ENCODE measurements around the gene LALBA.
"Not testable (repeated sequence)": the region's sequence is repeated elsewhere in the genome, so short reads cannot be mapped to it uniquely, and the experiment has no call there.

Gene LALBA

DNA sequence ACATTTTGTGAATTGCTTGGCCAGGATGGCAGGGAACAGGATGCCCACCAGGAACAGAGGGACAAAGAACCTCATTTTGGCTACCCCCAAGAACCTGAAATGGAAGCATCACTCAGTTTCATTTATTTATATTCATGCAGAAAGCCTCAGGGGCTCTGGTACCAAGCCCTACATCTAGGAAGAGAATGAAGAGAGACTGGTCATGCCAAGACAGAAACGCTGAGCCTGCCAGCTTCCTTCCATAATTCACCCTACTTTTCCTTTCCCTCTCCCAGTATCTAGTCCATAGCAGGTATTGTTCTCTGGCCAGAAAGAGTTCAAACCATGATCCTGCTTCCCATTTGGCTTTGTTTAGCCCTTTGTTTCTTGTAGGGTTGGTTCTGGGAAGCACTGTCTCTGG, at the start of gene LALBA:
LALBA (minus strand) TSS at position 101 of the 400 bp plus-strand sequence; CDS start at position 75, 26 bp downstream.
- DNase-seq (ENCODE audit: low spot score) = no peak

DNA sequence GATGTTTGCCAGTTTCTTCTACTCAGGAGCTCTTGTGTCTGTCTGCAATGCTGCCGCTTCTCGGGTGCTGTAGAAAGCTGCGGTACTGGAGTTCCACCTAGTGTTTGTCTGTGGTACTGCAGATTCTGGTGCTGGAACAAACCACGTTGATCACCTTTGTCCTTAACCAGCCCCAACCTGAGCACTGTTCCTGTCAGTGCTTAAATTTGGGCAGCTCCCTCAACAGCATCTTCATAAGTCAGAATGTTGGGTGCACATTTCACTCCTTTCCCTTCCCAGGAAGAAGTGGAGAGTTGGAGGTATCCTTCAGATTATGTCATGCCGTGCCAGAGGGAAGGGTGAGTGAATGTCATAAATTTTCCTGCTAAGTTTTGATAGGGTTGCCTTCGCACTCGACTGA, 48.7 kb upstream of the LALBA start:
- DNase-seq (ENCODE audit: low spot score) = peak; percentile 60

DNA sequence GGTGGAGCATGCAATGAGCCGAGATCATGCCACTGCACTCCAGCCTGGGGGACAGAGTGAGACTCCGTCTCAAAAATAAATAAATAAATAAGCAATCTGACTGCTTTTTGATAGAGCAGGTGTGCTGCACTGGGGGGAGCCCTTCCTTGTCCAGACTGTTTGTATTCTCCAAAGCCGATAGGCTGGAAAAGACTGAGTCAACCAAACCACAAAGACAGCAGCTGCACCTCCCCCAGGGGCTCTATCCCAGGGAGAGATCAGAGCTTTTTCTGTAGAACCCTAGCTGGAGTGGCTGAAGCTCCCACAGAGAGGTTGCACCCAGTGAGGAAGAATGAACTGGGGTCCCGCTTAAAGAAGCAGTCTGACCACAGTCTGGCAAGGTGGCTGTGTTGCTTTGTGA, 45.8 kb upstream of the LALBA start:
- DNase-seq (ENCODE audit: low spot score) = no peak

DNA sequence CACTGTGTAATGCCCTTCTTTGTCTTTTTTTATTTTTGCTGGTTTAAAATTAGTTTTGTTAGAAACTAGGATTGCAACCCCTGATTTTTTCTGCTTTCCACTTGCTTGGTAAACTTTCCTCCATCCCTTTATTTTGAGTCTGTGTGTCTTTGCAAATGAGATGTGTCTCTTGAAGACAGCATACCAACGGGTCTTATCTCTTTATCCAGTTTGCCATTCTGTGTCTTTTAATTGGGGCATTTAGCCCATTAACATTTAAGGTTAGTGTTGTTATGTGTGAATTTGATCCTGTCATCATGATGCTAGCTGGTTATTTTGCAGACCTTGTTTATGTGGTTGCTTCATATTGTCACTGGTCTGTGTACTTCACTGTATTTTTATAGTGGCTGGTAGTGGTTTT, 43.5 kb upstream of the LALBA start:
- no peak for DNase-seq (ENCODE audit: low spot score)

DNA sequence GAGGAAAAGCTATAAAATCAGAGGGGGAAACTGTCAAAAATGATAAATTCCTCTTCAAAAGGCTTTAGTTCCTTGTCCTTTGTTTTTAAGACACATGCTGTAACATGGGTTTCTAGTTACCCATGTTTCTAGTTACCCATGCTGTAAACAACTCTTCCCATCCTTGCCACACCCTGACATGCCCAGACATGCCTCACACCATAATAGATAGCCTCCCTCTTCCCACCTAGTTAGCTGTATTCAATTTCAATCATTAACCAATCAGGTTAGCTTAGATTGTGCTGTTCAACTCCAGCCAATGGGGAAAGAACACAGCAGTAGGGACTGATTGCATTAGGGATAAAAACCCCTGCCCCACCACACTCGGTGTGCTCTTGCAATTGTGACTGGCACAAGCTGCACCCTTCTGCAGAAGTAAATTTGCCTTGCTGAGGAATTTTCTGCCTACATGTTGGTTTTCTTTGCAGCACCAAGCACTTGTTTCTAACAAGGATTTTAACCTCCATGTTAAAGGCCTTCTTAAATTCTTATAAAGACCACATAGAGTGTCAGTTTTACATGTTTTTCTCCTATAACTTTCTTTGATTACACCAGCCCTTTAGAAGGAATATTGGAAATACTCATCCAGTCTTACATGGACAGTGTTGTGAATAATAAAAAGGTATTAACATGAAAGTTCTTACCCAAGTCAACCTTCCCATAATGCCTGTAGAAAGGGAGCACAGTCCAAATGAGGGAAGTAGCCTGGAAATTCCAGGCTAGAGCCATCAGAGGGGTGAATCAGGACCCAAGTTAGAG, 32.5 kb upstream of the LALBA start:
- DNase-seq (ENCODE audit: low spot score) = no peak

DNA sequence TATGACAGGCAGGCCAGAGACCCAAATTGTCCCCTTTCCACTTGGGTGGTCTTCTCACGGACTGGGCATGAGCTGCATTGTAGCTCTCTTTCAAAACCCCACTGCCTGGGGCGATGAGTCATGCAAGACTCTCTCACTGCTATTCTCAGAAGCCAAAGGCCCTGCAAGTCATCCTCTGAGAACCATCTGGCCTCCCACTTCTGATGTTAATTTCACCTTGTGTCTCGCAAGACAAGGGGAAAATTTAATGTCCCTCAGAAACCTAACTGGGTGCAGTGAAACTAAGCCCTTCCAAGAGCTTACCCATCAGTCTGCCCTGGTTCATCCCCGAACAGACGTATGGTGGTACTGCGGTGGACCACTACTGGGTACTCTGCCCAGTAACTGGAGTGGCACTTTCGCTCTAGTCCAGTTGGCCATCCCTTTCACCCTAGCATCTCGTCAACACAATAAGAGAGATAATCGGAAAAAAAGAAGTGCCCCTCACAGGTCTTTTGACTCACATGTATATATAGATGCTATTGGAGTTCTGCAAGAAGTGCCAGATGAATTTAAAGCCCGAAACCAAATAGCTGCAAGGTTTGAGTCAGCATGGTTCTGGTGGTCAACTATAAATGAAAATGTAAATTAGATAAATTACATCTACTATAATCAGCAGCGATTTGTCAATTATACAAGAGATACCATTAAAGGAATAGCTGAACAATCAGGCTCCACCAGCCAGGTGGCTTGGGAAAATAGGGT, 31.3 kb upstream of the LALBA start:
- DNase-seq (ENCODE audit: low spot score) = no peak

DNA sequence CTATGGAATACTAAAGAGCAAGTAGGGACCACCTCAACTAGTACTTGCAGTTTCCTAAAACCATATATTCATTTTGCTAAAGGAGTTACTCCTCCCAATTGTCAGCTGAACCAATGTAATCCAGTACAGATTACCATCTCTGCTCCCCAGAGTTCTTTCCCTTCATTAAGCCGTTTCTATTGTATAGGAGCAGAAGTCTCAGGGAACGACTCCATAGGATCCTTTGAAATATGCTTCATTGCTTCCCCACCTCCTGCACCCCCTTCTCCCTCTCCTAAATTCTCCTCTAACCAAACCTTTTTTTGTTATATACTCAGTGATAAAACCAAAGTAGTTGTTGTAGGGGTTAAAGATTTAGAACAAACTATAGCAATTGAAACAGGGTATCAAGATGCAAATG, 30.7 kb upstream of the LALBA start:
- no peak for DNase-seq (ENCODE audit: low spot score)

DNA sequence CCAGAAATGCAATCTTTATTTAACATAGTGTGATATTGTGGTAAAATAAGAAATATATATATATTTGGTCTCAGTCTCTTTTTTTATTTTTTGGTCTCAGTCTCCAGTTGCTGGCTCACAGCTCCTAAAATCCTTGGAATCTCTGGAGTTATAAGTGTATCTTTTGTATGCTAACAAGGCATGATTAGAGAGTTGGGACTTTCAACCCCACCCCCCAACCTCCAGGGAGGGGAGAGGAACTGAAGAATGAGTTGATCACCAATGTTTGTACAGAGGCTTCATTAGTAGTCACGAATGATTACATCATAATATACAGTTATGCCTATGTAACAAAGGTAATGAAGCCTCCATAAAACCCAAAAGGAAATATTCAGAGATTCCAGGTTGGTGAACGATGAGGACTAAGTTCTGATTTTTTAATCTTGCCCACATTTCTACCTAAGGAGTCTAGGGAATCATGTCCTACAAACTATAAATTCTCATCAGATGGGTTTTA, 22.8 kb upstream of the LALBA start:
- DNase-seq (ENCODE audit: low spot score) = no peak

DNA sequence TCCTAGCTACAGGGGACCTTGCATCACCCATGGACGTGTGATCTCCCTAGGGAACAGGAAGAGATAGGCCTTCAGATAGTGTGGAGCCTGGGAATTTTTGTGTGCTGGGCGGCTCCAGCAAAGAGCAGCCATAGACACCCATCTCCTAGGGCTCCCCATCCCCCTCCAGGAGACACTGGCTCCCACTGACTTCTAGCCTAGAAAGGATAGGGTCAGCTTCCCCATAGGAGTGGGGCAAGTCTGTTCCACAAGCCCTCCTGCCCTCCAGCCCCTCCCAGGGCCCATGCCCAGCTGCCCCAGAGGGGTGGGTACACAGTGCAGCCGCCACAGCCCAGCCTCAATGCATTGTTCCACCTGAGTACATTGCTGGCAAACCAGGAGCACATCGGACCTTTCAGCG, 16.5 kb upstream of the LALBA start:
- DNase-seq (ENCODE audit: low spot score) = no peak

DNA sequence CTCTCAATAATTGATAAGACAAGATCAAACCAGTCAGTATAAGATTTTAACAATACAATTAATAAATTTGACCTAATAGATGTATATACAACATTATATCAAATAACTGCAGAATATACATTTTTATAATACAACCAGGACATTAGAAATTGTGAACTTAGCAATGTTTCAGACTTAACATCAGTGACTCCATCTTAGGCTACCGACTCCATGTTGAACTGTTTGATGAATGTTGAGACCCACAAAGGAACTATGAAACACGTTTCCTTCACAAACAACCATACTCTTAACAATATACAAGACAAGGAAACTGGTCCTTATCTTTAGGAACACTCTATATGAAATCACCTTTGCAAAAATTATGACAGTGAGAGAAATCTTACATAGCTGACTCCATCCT, 13.9 kb upstream of the LALBA start:
- no peak for DNase-seq (ENCODE audit: low spot score)

DNA sequence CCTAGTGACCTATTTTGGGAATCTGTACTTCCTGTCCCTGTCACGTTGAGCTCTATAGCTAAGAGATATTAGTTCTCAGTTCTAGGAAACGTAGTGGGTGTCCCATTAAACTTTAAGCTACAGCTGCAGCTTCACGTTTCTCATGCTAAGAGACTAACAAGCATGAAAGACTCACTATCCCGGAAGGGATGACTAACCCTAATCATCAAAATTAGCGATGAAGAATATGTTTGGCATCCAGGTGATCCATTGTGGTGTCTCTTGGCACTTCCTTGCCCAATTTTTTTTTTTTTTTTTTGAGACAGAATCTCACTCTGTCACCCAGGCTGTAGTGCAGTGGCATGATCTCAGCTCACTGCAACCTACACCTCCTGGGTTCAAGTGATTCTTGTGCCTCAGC, 11.0 kb upstream of the LALBA start:
- DNase-seq (ENCODE audit: low spot score) = no peak

DNA sequence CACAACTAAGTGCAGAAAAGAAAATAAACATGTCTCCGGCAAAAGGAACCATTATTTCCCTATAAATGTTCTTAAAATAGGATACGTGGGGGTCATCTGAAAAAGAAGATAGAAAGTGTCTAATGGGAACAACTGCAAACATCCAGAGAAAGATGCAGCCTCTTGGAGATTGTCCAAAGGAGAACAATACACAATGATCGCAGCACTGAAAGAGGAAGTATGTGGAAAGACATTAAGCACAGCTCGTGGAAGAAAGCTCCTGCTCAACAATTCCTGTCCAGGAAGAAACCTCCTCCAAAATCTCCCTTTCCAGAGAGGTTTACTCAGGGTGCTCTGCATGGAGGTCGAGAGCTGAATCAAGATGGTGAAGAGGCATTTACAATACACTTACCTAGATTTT, 2.5 kb upstream of the LALBA start:
- no peak for DNase-seq (ENCODE audit: low spot score)

DNA sequence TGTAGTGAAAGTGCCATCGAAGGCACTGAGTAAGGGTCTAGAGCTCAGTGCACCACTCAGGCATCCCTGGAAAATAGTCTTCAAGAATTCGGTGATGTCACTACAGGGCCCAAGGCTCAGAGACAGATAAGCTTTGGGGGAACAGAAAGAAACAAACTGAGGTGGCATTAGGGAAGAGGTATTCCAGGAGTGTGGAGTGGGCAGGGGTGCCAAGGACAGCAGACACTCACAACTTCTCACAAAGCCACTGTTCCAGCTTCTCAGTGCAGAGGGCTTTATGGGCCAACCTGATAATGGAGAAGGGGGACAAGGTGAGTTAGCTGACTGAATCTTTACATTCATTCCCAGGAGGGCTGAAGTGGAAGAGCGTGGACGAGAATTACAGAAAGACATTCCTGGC, 2.1 kb downstream of the LALBA start:
- DNase-seq (ENCODE audit: low spot score) = no peak

DNA sequence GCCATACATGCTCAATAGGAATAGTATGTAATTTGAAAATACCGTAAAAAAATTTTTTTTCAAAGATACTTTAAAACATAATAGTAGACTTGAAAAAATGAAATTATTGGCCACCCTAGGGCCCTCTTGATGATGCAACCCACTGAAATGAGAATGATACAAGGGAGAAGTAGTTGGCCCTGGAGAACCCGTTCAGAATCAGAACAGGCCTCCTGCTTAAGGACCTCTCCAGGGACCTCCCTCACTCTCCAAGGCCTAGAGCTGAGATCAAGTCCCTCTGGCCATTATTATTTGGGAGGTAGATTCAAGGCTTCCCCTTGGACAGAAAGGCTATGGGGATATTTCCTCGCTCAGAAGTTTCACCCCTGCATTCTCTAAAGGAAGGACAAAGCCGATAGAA, 11.9 kb downstream of the LALBA start:
- no peak for DNase-seq (ENCODE audit: low spot score)

DNA sequence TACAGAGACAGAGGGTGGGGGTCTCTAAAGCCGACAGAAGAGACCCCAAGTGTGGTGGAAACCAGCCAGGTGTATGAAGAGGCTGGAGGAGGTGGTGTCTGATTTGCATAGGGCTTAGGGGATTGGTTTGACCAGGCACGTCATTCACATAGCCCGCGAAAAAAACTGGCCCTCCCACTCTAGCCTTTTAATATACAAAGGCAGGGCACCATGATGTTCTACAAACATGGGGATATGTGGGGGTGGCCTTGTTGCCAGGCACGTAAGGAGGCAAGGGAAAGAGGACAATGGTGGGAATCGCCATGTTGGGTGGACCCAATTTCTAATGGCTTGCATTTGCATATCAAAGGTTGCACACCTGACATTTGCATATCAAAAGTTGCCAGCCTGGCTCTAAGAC, 13.2 kb downstream of the LALBA start:
- DNase-seq (ENCODE audit: low spot score) = no peak

DNA sequence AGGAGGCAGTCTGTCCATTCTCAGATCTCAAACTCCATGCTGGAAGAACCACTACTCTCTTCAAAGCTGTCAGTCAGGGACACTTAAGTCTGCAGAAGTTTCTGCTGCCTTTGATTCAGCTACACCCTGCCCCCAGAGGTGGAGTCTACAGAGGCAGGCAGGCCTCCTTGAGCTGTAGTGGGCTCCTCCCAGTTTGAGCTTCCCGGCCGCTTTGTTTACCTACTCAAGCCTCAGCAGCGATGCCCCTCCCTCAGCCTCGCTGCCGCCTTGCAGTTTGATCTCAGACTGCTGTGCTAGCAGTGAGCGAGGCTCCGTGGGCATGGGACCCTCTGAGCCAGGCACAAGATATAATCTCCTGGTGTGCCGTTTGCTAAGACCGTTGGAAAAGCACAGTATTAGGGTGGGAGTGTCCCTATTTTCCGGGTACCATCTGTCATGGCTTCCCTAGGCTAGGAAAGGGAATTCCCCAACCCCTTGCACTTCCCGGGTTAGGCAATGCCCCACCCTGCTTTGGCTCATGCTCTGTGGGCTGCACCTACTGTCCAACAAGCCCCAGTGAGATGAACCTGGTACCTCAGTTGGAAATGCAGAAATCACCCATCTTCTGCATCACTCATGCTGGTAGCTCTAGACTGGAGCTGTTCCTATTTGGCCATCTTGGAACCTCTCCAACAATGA, 16.0 kb downstream of the LALBA start:
- DNase-seq (ENCODE audit: low spot score) = not testable (repeated sequence)

DNA sequence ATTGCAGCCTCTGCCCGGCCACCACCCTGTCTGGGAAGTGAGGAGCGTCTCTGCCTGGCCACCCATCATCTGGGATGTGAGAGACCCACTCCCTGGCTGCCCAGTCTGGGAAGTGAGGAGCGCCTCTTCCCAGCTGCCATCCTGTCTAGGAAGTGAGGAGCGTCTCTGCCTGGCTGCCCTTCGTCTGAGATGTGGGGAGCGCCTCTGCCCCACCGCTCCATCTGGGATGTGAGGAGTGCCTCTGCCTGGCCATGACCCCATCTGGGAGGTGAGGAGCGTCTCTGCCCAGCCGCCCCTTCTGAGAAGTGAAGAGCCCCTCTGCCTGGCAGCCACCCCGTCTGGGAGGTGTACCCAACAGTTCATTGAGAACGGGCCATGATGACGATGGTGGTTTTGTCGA, 18.2 kb downstream of the LALBA start:
- DNase-seq (ENCODE audit: low spot score) = not testable (repeated sequence)

DNA sequence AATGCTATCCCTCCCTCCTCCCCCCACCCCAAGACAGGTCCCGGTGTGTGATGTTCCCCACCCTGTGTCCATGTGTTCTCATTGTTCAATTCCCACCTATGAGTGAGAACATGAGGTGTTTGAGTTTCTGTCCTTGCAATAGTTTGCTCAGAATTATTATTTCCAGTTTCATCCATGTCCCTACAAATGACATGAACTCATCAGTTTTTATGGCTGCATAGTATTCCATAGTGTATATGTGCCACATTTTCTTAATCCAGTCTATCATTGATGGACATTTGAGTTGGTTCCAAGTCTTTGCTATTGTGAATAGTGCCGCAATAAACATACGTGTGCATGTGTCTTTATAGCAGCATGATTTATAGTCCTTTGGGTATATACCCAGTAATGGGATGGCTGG, 22.8 kb downstream of the LALBA start:
- DNase-seq (ENCODE audit: low spot score) = not testable (repeated sequence)

DNA sequence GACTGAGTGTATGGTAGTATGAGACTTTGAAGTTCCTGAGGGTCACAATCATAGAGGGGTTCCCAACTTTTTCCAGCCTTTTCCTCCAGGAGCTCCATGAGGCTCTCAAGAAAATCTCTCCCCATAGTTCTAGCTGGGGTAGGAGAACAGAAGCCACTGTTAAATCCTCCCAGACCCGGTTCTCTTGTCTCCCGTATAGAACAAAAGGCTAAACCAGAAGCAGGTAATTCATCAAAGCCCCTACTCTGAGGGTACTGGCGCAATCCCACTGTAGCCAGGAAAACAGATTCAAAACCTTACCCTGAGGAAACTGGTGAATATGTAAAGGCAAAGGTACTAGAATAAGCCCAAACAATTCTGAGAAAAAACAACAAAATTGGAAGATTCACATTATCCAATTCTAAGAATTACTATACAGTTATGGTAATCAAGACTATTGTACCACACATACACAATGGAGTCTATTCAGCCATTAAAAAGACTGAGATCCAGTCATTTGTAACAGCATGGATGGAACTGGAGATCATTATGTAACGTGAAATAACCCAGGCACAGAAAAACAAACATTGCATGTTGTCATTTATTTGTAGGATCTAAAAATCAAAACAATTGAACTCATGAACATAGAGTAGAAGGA, 23.9 kb downstream of the LALBA start:
- no peak for DNase-seq (ENCODE audit: low spot score)

DNA sequence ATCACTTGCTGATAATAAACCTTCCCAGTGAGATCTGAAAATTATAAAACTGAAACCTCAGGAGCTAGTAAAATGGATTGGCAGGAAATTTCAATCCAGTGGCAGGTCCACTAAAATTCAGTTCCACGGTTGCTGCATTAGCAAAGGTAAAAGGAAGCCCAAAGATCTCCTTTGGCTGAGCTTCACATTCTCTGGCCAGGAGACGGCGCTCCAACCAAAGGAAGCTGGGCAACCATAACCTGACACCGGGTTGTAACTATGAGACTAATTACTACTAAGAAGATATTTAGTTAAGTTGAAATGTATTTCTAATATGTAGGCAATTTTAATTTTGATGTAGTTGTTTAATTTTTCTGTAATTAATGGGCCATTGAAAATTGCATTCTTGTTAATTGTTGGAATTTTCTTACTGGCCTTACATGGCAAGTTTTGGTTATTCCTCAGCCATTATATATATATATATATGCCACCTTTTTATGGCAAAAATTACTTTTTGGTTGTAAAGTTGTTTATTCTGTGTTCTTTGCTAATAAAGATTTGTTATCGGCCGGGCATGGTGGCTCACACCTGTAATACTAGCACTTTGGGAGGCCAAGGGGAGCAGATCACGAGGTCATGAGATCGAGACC, 27.4 kb downstream of the LALBA start:
- no peak for DNase-seq (ENCODE audit: low spot score)

DNA sequence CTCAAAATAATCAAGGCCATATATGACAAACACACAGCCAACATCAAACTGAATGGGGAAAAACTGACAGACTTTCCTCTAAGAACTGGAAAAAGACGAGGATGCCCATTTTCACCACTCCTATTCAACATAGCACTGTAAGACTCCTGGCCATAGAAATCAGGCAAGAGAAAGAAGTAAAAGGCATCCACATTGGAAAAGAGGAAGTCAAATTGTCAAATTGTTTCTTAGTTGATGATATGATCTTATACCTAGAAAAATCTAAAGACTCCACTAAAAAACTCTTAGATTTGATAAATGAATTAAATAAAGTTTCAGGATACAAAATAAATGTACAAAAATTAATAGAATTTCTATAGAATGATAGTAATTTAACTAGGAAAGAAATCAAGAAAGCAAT, 33.2 kb downstream of the LALBA start:
- DNase-seq (ENCODE audit: low spot score) = no peak

DNA sequence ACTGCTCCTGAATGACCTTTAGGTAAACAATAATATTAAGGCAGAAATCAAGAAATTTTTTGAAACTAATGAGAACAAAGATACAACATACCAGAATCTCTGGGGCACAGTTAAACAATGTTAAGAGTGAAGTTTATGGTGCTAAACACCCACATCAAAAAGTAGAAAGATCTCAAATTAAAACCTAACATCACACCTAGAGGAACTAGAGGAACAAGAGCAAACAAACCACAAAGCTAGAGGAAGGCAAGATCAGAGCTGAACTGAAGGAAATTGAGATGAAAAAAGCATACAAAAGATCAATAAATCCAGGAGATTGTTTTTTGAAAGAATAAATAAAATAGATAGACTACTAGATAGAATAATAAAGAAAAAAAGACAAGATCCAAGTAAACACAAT, 37.2 kb downstream of the LALBA start:
- no peak for DNase-seq (ENCODE audit: low spot score)
